Lower lobe of right lung (tissue), 2 donors: ENCODE measurements around the gene SYT8. TPM values are rescaled to one million over a fixed set of nuclear protein-coding genes. Genes with fewer than 3 reads are reported as not detected.
"Not testable (repeated sequence)": the region's sequence is repeated elsewhere in the genome, so short reads cannot be mapped to it uniquely, and the experiment has no call there.

ENCODE experiments used
- ATAC-seq, 2 donors: fragments of 200-7000 bp; cut with Tn5 transposase; one replicate each; pipeline ENCODE4 v1.9.1; 2020 to 2022; ENCODE audit warnings: mild to moderate bottlenecking in 2 of 2, moderate library complexity in 2 of 2
- DNase-seq: peaks from one replicate; pipeline ENCODE4 v3.0.0-alpha.2; 2020
- H3K27ac ChIP-seq: fragments of 200-600 bp; one replicate; pipeline ENCODE4 v1.8.0; 2022
- H3K27me3 ChIP-seq: fragments of 200-600 bp; one replicate; pipeline ENCODE4 v1.8.0; 2022; ENCODE audit warnings: low read depth
- H3K36me3 ChIP-seq: fragments of 200-600 bp; one replicate; pipeline ENCODE4 v1.8.0; 2022; ENCODE audit warnings: mild to moderate bottlenecking
- H3K4me1 ChIP-seq: fragments of 200-600 bp; one replicate; pipeline ENCODE4 v1.8.0; 2022
- H3K4me3 ChIP-seq: fragments of 200-600 bp; one replicate; pipeline ENCODE4 v1.8.0; 2022; ENCODE audit warnings: mild to moderate bottlenecking
- H3K9me3 ChIP-seq: fragments of 200-600 bp; one replicate; pipeline ENCODE4 v1.8.0; 2022
- intact Hi-C: fragments of 100-400 bp; cut with DNase I; formaldehyde crosslinking; loops from one replicate; pipeline ENCODE4 v1.11.0; 2022
- microRNA-seq: library from miRNA; unstranded; fragments of <30 nt; microRNA quantifications from one replicate; pipeline ENCODE4 v1.2.0, GENCODE V29; 2020; ENCODE audit warnings: borderline number of aligned reads
- total RNA-seq: library from RNA; stranded (reverse); fragmentation: NEBNext Ultra II Directional; extraction: Animal tissue kit (Norgen Biotek cat#: 25700); gene quantifications from one replicate; pipeline ENCODE4 v1.2.1, GENCODE V29; 2021
- TF ChIP-seq, protein P1 (sequence below): fragments of 200-600 bp; IDR thresholded peaks from one replicate; pipeline ENCODE4 v1.8.0; 2022; ENCODE audit warnings: antibody characterized with exemption, mild to moderate bottlenecking
- donor health status: DM: no; HTN: yes; CAD: no; lungs with severe emphysema.

The SYT8 gene
- total RNA-seq, 1 donor from 2014 or later: 18.5 TPM

- ATAC-seq: peak; percentile 86 to 89
- H3K9me3 ChIP-seq: no peaks in the 10 kb centered on the region
- TF ChIP-seq, protein P1, sequence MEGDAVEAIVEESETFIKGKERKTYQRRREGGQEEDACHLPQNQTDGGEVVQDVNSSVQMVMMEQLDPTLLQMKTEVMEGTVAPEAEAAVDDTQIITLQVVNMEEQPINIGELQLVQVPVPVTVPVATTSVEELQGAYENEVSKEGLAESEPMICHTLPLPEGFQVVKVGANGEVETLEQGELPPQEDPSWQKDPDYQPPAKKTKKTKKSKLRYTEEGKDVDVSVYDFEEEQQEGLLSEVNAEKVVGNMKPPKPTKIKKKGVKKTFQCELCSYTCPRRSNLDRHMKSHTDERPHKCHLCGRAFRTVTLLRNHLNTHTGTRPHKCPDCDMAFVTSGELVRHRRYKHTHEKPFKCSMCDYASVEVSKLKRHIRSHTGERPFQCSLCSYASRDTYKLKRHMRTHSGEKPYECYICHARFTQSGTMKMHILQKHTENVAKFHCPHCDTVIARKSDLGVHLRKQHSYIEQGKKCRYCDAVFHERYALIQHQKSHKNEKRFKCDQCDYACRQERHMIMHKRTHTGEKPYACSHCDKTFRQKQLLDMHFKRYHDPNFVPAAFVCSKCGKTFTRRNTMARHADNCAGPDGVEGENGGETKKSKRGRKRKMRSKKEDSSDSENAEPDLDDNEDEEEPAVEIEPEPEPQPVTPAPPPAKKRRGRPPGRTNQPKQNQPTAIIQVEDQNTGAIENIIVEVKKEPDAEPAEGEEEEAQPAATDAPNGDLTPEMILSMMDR: peak; percentile 91
- DNase-seq: peak; percentile 88
- H3K27ac ChIP-seq: no peak overlapping the region
- peaks cover 19% of the 10 kb centered on the region for H3K4me1 ChIP-seq
- H3K27me3 ChIP-seq: no peaks in the 10 kb centered on the region
- H3K4me3 ChIP-seq: no peak overlapping the region
- intact Hi-C loops: loop anchor here (5.0 kb wide), 1 partner anchor 270 kb away; no protein-coding TSS in a partner anchor
- H3K36me3 ChIP-seq: peaks cover 24% of the 10 kb centered on the region
These were observed 47.8 kb downstream of the SYT8 start for GRCh38 chr11:1882265-1883238.

DNA sequence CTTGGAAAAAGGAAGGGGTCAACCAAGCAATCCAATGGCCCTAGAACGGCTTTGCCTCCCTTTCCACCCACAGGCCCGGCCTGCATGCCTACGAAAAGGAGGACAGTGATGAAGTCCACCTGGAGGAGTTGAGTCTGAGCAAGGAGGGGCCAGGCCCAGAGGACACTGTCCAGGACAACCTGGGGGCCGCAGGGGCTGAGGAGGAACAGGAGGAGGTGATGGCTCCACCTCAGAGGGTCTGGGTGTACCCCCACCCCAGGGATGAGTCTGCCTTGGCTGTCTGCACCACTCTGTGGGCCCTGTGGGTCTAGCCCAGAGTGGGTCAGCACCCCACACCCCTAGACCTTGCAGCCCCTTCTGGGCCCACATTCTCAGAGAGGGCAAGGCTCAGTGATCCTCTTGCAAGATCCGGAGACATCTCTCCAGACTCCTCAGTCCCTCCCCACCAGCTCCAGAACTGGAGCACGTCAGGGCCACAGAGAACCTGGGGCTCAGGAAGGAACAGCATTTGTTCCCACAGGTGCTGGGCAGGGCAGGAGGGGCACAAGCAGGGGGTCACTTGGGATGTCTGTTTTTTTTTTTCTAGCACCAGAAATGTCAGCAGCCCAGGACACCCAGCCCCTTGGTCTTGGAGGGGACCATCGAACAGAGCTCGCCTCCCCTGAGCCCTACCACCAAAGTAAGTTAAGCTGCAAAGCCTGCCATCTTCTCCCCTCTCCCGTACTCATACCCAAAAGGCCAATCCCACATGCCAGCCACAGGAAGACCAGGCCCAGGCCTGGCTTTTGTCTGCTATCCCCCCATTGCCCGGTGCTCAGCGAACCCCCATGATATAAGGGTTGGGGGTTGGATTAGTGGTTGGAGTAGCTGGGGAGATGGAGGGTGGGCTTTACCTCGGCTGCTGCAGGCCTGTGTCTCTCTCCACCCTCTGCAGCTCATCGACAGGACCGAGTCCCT is 48.8 kb downstream of the SYT8 start:
- Histone ChIP-seq H3K9me3 (no peaks in the 10 kb centered on the region), H3K4me1 (peaks cover 17% of the 10 kb centered on the region), H3K27me3 (no peaks in the 10 kb centered on the region), H3K4me3 (no peak overlapping the region), H3K27ac (no peak overlapping the region), H3K36me3 (peaks cover 30% of the 10 kb centered on the region)
- DNase-seq (no peak), ATAC-seq (no peak)
- TF ChIP-seq, protein P1: no peak
- intact Hi-C loops: loop anchor here (5.0 kb wide), 1 partner anchor 269 kb away; no protein-coding TSS in a partner anchor

DNA sequence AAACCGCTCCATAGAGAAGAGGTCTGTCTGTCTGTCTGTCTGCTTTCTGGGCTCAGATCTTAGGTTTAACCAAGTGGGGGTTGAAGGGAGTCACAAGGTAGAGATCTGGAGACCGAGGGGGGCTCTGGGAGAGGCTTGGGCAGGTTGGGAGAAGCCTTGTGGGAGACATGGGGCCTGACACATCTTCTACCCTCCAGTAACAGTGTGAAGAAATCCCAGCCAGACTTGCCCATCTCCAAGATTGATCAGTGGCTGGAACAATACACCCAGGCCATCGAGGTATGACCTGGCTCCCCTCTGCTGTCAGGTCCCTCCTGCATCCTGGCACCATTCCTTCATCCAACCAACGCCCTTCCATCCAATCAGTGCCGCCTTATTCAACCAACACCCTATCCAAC is 49.5 kb downstream of the SYT8 start:
- Histone ChIP-seq H3K4me3 (no peak overlapping the region), H3K27ac (no peak overlapping the region), H3K4me1 (peaks cover 17% of the 10 kb centered on the region), H3K9me3 (no peaks in the 10 kb centered on the region), H3K36me3 (peaks cover 30% of the 10 kb centered on the region), H3K27me3 (no peaks in the 10 kb centered on the region)
- ATAC-seq (no peak), DNase-seq (no peak)
- TF ChIP-seq, protein P1: no peak
- intact Hi-C loops: loop anchor here (5.0 kb wide), 1 partner anchor 268 kb away; no protein-coding TSS in a partner anchor

DNA sequence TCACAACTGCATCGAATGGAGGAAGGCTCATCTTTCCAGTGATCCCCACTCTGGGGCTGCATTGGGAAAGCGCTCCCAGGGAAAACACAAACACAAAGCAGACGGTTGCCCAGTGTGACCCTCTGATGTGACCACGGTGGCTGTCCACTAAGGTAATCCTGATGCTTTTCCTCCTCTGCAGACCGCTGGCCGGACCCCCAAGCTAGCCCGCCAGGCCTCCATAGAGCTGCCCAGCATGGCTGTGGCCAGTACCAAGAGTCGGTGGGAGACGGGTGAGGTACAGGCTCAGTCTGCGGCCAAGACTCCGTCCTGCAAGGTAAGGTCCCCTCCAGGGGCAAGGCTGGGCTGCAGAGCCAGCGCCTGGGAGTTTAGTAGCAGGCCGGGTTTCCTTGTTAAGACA is 51.8 kb downstream of the SYT8 start:
- H3K36me3 ChIP-seq: peaks cover 30% of the 10 kb centered on the region
- H3K4me3 ChIP-seq, H3K27me3 ChIP-seq, H3K9me3 ChIP-seq, ATAC-seq, DNase-seq, H3K27ac ChIP-seq, intact Hi-C loops, H3K4me1 ChIP-seq: not testable (repeated sequence)

Small RNAs within 50 kb of the gene (microRNA-seq; reads per million reads assigned to microRNA genes)
- gene MIR4298 (not detected), gene MIR7847 (not detected)

Other genes with a start within 250 kb of the SYT8 start
- not detected for gene KRTAP5-1, start 249.7 kb upstream of the SYT8 start, total RNA-seq
- gene KRTAP5-2, start 236.7 kb upstream of the SYT8 start, total RNA-seq: not detected
- not detected for gene KRTAP5-3, start 226.5 kb upstream of the SYT8 start, total RNA-seq
- not detected for gene KRTAP5-4, start 212.9 kb upstream of the SYT8 start, total RNA-seq
- not detected for gene KRTAP5-5, start 205.2 kb upstream of the SYT8 start, total RNA-seq
- gene KRTAP5-6, start 137.8 kb upstream of the SYT8 start, total RNA-seq: not detected
- 9.2 TPM for gene IFITM10, start 84.4 kb upstream of the SYT8 start, total RNA-seq
- 2,919 TPM for gene CTSD, start 71.1 kb upstream of the SYT8 start, total RNA-seq
- 17.7 TPM for gene TNNI2, start 4.0 kb downstream of the SYT8 start, total RNA-seq
- gene LSP1, start 18.1 kb downstream of the SYT8 start, total RNA-seq: 90.4 TPM
- not detected for gene PRR33, start 56.9 kb downstream of the SYT8 start, total RNA-seq
- 4.7 TPM for gene TNNT3, start 84.7 kb downstream of the SYT8 start, total RNA-seq
- 59.2 TPM for gene MRPL23, start 112.3 kb downstream of the SYT8 start, total RNA-seq
- gene H19, start 162.9 kb downstream of the SYT8 start, total RNA-seq: 87.6 TPM